NCI-H510A treated with DMSO at 0.1 percent for 48 hours (cell line): ENCODE data around the gene DNAH17.
A peak's percentile ranks its signal among the peaks of the same experiment; 100 is the strongest.

Source experiments
- DNase-seq: peaks from one replicate; lab custom pipeline; 2025; lab: John Stamatoyannopoulos, UW

The DNAH17 gene

GRCh38 chr17:78544881-78545755, 32.1 kb downstream of the DNAH17 start:
- no peak for DNase-seq

DNA sequence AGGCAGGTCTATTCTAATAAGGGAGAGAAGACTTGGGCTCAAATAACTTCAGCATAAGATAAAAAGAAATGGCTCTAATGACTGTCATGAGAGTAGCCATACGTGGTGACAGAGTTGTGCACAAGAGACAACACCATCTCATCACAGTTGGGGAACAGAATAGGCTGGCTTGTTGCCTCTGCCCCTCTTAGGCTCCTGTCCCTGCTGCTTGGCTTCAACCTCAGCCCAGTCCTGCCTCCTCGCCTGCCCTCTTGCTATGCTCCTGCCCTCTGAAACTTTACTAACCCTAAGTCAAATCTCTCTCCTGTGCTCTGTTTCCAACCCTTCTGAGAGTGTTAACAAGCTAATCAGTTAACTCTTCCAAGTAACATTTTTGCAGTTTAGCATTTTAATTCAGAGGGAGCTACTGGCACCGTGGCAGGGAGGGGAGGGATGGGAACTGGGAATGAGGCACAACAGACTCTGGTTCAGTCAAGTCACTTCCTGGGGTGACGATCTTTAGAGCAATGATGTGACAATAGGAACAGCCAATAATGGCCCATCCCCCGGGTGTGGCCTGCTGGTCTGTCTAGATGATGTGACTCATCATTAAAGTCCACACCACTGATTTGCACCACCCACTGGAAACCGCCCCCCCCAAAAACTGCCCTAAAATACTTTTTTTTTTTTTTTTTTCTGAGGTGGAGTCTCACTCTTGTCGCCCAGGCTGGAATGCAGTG, 35.5 kb downstream of the DNAH17 start:
- no peak for DNase-seq

- DNase-seq: no peak
Observed at GRCh38 chr17:78539781-78540180, 37.4 kb downstream of the DNAH17 start.

- DNase-seq: no peak
Observed at GRCh38 chr17:78538033-78538776, 39.0 kb downstream of the DNAH17 start.

- no peak for DNase-seq
Observed at GRCh38 chr17:78537217-78537860, 39.9 kb downstream of the DNAH17 start.

DNA sequence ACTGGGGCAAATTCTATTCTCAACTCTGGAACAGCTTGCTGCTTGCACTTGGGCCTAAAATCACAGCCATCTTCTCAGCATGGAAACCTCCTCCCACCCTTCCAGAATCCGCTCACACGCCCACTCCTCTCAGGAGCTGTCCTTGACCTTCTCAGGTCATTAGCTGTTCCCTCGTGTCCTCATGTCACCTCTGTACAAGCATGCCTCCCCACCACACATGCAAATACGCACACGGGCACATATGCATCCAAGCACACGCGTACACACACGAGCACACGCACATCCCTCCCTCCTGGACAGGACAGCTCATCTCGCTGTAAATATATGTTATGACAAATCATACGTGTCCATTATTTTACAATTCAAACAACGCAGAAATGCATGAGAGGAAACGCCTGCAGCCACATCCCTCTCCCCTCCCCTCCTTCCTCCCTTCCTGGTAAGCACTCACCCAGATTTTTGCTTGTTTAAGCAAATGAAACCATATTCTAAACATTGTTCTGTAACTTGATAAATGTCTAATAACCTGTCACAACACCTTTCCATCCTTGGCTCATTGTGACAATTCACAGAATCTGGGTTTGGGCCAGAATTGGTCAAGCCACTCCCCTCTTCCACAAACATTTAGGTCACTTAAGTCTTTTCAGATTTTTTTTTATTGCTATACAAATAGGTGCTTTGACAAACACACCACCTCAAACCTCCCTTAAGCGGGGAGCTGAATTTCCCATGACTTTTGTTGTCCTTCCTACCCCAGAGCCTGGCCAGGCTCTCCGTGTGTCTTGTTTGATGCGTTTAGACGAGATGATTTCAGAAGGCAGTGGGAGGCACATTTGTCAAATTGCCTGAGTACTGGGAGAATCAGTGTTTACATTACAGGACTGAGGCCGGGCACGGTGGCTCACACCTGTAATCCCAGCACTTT, 41.7 kb downstream of the DNAH17 start:
- DNase-seq: peak; percentile 79

- DNase-seq: no peak
Observed at GRCh38 chr17:78534492-78535272, 42.5 kb downstream of the DNAH17 start.

DNA sequence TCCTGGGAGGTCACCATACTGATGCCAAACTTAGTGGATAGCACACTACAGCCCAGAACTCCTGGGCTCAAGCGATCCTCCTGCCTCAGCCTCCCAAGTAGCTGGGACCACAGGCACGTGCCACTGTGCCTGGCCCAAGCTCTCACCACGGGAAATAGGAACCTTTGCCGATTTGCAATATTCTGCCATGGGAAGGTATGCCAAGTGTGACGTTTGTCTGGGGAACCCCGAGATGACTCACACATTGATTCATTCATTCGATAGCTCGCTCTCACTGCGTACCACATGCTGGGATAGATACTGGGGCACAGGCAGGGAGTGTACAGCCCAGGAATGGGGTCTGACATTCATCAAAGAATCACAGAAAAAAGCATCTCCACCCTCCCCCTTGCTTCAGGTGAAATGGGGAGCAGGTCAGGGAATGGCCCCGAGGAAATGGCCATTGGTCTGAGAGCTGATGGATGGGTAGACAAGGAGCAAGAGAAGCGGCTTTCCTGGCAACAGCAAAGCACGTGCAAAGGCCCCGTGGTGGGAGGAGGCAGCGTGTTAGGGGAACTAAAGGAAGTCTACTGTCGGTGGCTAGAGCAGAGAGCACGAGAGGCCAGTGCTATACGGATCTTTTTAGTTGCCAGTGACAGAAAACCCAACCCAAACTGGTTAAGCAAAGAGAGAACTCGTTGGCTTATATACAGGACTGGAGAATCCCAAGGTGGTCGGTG, 44.1 kb downstream of the DNAH17 start:
- no peak for DNase-seq

DNA sequence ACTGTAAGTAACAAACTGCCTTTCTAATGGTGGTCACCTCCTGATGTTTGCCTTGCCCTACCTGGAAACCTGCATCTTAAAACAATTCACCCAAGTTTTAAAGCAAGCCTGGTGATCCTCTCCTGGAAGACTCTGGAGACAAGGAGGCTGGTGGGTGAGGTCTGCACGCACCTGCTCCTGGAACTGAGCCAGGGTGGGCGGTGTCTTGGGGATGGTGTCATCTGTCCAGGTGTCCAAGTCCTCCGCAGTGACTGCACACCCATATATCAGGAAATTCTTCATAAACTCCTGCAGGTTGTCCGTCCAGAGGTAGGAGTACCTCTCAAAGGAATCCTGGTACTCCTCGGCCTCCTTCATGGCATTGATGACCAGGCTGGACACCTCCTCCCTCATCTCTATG, 44.9 kb downstream of the DNAH17 start:
- peak; percentile 76 for DNase-seq

GRCh38 chr17:78530675-78531074, 46.5 kb downstream of the DNAH17 start:
- DNase-seq: no peak

GRCh38 chr17:78529871-78530670, 47.1 kb downstream of the DNAH17 start:
- DNase-seq: peak; percentile 98

DNA sequence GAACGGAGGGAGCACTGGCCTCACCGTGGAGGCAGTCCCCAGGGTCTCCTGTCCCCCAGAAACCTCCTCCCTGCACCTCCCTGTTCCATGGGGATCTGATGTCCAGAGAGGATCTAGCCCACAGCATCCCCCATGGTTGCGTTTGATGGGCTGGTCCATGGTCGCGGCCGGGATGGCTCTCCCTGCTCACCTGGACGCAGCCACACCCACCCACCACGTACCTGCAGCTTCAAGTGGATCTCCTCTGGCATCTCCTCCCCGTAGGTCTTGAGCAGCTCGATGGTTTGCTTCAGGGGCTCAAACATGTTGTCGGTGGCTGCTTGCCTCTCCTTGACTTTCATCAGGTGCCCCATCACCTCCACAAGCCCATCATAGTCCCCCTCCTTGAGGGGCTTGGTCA, 47.9 kb downstream of the DNAH17 start:
- no peak for DNase-seq

DNA sequence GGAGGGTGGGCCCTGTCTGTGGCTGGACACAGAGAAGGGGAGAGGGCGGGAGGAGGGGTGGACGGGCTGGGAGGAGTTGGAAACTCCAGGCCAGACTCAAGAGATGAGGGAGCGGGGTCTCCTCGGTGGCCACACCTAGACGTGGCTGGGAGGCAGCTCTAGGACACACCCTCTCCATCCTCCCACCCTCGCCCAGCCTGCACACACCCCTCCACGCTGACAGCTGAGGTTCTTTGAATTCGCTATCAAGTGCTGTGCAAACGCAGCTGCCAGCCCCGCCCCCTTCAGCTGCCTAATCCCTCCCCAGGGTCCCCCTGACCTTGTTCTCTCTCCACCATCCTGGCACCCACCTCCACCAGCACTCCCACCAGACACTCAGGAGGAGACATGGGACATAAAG, 48.7 kb downstream of the DNAH17 start:
- DNase-seq: peak; percentile 88

DNA sequence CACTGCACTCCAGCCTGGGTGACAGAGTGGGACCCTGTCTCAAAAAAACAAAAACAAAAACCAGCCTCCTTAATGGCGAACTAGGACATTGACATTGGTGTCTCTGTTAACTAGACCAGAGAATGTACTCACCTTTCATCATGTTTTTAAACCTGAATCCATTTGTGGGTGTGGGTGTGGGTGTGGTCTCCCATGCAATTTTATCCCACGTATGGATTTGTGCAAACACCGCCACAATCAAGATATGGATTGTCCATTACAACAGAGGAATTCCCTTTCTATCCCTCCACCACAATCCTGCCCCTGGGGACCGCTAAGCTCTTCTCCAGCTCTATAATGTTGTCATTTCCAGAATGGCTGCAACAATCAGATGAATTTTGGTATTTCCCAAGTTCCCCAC, 49.9 kb downstream of the DNAH17 start:
- DNase-seq: no peak

- DNase-seq: peak; percentile 52
Observed at GRCh38 chr17:78526231-78527025, 50.8 kb downstream of the DNAH17 start.

DNA sequence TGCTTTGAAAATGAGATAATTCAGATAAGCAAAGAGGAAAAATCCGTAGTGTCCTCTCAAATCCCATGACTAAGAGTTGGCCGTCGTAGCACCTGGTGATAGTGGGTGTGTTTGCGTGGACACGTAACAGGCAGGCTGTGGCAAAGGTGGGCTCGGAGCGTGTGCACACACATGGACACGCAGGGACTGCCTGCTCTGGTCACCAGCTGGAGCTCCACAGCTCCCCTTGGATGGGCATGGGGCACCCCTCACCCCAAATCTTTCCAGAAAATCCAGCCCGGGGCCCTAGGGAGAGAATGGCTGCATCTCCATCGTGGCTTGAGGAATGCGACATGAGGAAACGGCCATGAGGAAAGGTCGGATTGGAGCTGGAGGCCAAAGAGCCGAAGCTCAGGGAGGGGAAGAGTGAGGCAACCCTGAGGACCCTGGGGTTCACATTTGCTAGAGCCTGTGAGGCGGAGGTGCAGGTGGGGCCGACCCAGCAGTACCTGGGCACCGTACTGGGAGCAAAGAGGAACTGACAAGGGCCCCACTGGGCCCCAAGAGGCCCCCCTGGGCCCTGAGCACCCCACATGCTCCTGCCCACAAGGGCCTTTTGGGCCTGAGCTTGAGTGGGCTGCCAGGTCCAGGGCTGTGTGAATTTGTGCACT, 51.6 kb downstream of the DNAH17 start:
- no peak for DNase-seq

DNA sequence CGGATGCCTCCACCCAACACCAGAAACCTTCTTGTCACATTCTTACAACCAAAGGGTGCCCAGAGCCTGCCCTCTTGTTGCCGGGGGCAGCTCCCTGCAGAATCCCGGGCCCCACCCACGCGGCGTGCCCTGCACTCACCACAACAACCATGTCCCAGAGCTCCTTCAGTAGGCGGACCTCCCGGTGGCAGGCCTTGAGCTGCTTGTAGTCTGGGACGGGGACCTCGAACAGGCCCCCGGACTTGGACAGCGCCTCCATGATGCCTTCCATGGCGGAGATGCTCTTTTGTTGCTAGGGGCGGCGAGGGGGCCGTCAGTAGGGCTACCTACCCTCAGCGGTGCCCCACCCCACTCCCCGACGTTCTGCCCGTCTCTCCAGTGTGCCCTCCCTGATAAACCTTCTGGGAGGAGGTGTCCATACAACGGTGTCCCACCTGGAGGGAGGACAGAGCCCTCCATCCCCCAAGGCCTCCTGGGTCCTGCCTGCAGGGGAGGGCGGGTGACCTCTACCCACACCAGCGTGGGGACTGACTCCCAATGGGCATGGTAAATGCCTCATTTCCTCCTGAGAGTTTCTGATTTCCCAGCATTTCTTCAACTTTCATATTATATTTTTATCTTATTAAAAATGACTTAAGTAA, 52.2 kb downstream of the DNAH17 start:
- no peak for DNase-seq
